SK-N-SH treated with all-trans-retinoic acid at 6 μM for 48 hours (cell line): ENCODE results near the gene PPP1R2.

Experiments used
- ATAC-seq: fragments of 200-7000 bp; cut with Tn5 transposase; 3 replicates; pipeline ENCODE4 v1.9.1; 2020; ENCODE audit warnings: mild to moderate bottlenecking, moderate library complexity
- ARNTL ChIP-seq: fragments of 450-650 bp; formaldehyde crosslinking; IDR thresholded peaks from 2 replicates; pipeline ENCODE4 v1.5.0; 2020; ENCODE audit warnings: low read depth, mild to moderate bottlenecking, moderate library complexity, borderline replicate concordance
- CREB5 ChIP-seq: fragments of 250-450 bp; sonication (Bioruptor Pico); IDR thresholded peaks from 2 replicates; pipeline ENCODE4 v1.5.1; 2020; ENCODE audit warnings: low read depth, mild to moderate bottlenecking, moderate library complexity
- CSDC2 ChIP-seq: fragments of 250-450 bp; sonication (Bioruptor Pico); IDR thresholded peaks from 2 replicates; pipeline ENCODE4 v1.5.0; 2020; ENCODE audit warnings: mild to moderate bottlenecking, moderate library complexity
- ESRRG ChIP-seq: fragments of 250-450 bp; sonication (Bioruptor Pico); IDR thresholded peaks from 2 replicates; pipeline ENCODE4 v1.6.1; 2021; ENCODE audit warnings: mild to moderate bottlenecking
- GLIS3 ChIP-seq: fragments of 250-450 bp; sonication (Bioruptor Pico); IDR thresholded peaks from 2 replicates; pipeline ENCODE4 v1.5.0; 2020; ENCODE audit warnings: mild to moderate bottlenecking, moderate library complexity
- ISL1 ChIP-seq: fragments of 250-450 bp; sonication (Bioruptor Pico); IDR thresholded peaks from 2 replicates; pipeline ENCODE4 v2.1.2; 2022; ENCODE audit warnings: mild to moderate bottlenecking, moderate library complexity
- OSR1 ChIP-seq: fragments of 250-450 bp; sonication (Bioruptor Pico); IDR thresholded peaks from 2 replicates; pipeline ENCODE4 v1.8.0; 2022; ENCODE audit warnings: moderate library complexity, mild to moderate bottlenecking, inconsistent platforms
- POU6F1 ChIP-seq: fragments of 250-450 bp; sonication (Bioruptor Pico); IDR thresholded peaks from 2 replicates; pipeline ENCODE4 v1.8.0; 2021; ENCODE audit warnings: low read depth, mild to moderate bottlenecking, moderate library complexity, borderline replicate concordance
- PPARA ChIP-seq: fragments of 250-450 bp; sonication (Bioruptor Pico); IDR thresholded peaks from 2 replicates; pipeline ENCODE4 v1.5.0; 2020; ENCODE audit warnings: mild to moderate bottlenecking, borderline replicate concordance
- RARB ChIP-seq: fragments of 250-450 bp; sonication (Bioruptor Pico); IDR thresholded peaks from 2 replicates; pipeline ENCODE4 v1.8.0; 2021; ENCODE audit warnings: mild to moderate bottlenecking, moderate library complexity
- SNAI2 ChIP-seq: fragments of 250-450 bp; sonication (Bioruptor Pico); IDR thresholded peaks from 2 replicates; pipeline ENCODE4 v1.5.0; 2020; ENCODE audit warnings: mild to moderate bottlenecking, moderate library complexity
- TCF4 ChIP-seq: fragments of 250-450 bp; sonication (Bioruptor Pico); IDR thresholded peaks from 2 replicates; pipeline ENCODE4 v1.8.0; 2021; ENCODE audit warnings: mild to moderate bottlenecking, moderate library complexity, borderline replicate concordance
- TOX ChIP-seq: fragments of 250-450 bp; sonication (Bioruptor Pico); IDR thresholded peaks from 2 replicates; pipeline ENCODE4 v1.8.0; 2021; ENCODE audit warnings: mild to moderate bottlenecking, moderate library complexity, borderline replicate concordance
- ZC3H10 ChIP-seq: fragments of 250-450 bp; sonication (Bioruptor Pico); IDR thresholded peaks from 2 replicates; pipeline ENCODE4 v1.5.1; 2021; ENCODE audit warnings: mild to moderate bottlenecking, moderate library complexity
- ZFP3 ChIP-seq: fragments of 250-450 bp; sonication (Bioruptor Pico); IDR thresholded peaks from 2 replicates; pipeline ENCODE4 v1.5.0; 2020; ENCODE audit warnings: mild to moderate bottlenecking, moderate library complexity
- ZFP30 ChIP-seq: fragments of 450-650 bp; formaldehyde crosslinking; IDR thresholded peaks from 2 replicates; pipeline ENCODE4 v1.5.0; 2022; ENCODE audit warnings: mild to moderate bottlenecking, moderate library complexity
- ZNF565 ChIP-seq: fragments of 450-650 bp; formaldehyde crosslinking; conservative IDR thresholded peaks from 2 replicates; pipeline ENCODE4 v1.5.0; 2020; ENCODE audit warnings: low read depth, mild to moderate bottlenecking, moderate library complexity
- TF ChIP-seq, protein P1 (sequence below): fragments of 250-450 bp; sonication (Bioruptor Pico); IDR thresholded peaks from 2 replicates; pipeline ENCODE4 v1.8.0; 2020; ENCODE audit warnings: mild to moderate bottlenecking, moderate library complexity, borderline replicate concordance
- TF ChIP-seq, protein P2 (sequence below): fragments of 250-450 bp; sonication (Bioruptor Pico); IDR thresholded peaks from 2 replicates; pipeline ENCODE4 v1.5.1; 2021; ENCODE audit warnings: mild to moderate bottlenecking, moderate library complexity

The PPP1R2 gene

DNA sequence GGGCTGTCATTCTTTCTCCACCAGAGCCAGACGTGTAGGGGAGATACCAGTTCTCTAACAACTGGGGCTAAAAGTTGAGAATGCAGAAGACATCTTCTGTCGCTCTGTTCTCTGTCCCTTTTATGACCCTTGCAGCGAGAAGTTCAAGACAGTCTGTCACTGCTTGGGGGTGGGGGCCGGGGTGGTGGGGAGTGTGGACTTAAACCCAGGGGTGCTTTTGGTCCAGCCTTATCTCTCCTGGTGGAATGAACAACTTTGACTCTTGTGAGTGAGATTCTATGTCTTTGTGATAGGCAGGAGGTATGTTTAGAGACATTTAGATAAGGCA, 41.4 kb upstream of the PPP1R2 start:
- no peak for ATAC-seq
- no peak for TF ChIP-seq CREB5
- TF ChIP-seq SNAI2 (CRISPR knock-in tag): no peak
- TF ChIP-seq TCF4 (CRISPR knock-in tag): no peak
- TF ChIP-seq, all 23 proteins: peak for 0

DNA sequence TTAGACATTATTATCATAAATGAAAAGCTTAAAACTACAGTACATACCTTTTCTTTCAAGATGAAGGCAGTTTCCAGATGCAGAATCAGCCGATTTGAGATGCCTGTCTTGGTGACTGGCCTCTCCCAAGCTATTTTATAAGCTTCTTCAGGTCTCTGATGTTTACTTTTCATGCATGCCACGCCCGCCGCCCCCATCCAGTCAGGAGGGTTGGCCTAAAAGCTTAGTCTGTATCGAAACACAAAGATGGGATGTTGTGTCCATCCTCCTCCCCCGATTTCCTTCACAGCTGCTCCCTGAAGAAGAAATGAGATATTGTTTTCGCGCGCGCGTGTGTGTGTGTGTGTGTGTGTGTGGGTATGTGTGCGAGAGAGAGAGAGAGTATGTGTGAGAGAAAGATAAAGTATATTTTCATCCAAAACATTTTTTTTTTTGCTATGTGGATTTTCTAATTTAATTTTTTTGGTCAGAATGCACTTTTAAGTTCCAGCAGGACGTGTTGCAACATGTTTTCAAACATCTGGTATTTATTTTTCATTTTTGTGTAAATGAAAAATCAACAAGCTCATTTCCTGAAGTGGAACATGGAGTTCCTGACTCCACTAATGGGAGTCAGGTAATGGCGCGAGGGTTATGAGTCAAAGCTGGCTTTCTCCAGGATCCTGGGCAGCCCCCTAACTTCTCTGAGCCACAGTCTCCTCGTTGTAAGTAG, 40.9 kb upstream of the PPP1R2 start, which contains the start of gene APOD:
Gene APOD, minus strand, starts transcription at position 110 of the 712 bp plus-strand sequence. CDS start 4,479 bp downstream, outside the sequence.
- no peak for TF ChIP-seq CSDC2

GRCh38 chr3:195582947-195583346, 39.8 kb upstream of the PPP1R2 start:
- no peak for ATAC-seq
- TF ChIP-seq TOX (no peak), ZNF565 (CRISPR knock-in tag) (no peak), POU6F1 (CRISPR knock-in tag) (no peak), ZC3H10 (no peak), ESRRG (CRISPR knock-in tag) (no peak), SNAI2 (CRISPR knock-in tag) (no peak)
- TF ChIP-seq, protein P1, sequence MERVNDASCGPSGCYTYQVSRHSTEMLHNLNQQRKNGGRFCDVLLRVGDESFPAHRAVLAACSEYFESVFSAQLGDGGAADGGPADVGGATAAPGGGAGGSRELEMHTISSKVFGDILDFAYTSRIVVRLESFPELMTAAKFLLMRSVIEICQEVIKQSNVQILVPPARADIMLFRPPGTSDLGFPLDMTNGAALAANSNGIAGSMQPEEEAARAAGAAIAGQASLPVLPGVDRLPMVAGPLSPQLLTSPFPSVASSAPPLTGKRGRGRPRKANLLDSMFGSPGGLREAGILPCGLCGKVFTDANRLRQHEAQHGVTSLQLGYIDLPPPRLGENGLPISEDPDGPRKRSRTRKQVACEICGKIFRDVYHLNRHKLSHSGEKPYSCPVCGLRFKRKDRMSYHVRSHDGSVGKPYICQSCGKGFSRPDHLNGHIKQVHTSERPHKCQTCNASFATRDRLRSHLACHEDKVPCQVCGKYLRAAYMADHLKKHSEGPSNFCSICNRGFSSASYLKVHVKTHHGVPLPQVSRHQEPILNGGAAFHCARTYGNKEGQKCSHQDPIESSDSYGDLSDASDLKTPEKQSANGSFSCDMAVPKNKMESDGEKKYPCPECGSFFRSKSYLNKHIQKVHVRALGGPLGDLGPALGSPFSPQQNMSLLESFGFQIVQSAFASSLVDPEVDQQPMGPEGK (CRISPR knock-in tag): no peak

More for the DNA sequence above, 40.9 kb upstream of the PPP1R2 start, which contains the start of gene APOD:
- no peak for ATAC-seq

DNA sequence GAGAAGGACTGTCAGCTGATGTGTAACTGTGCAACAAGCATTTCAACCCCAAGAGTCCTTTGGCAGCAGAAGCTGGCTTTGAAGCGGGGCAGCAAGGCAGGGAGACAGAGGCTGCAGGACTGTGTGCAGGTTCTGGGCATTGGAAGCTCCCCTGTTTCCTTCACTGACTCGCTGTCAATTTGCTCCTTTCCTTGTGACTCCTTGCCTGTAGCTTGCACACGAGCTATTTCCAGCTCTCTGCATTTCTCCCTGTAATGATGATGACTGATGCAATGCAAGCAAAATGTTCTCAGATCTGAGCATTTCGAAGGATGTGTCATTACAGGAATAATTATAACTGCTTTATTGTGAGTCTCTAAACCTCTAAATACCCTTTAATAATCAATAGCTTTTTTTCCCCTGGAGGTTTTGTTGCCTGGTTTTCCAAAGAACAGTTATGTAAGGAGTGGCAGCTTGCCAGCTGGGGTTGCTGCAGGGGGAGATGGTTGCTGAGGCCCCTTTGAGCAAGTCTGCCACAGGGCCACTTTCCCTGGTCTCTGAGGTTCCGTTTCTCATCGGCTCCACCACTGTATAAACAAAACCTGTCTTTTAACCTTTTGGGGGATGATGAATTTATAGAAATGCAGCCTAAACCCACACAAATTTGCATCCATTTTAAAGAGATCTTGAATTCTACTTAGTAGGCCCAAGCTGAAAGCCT, 37.8 kb upstream of the PPP1R2 start:
- TF ChIP-seq POU6F1 (CRISPR knock-in tag) (no peak), ISL1 (no peak), PPARA (CRISPR knock-in tag) (no peak), ZNF565 (CRISPR knock-in tag) (no peak), ARNTL (CRISPR knock-in tag) (no peak), ZFP3 (CRISPR knock-in tag) (no peak)
- TF ChIP-seq, protein P2, sequence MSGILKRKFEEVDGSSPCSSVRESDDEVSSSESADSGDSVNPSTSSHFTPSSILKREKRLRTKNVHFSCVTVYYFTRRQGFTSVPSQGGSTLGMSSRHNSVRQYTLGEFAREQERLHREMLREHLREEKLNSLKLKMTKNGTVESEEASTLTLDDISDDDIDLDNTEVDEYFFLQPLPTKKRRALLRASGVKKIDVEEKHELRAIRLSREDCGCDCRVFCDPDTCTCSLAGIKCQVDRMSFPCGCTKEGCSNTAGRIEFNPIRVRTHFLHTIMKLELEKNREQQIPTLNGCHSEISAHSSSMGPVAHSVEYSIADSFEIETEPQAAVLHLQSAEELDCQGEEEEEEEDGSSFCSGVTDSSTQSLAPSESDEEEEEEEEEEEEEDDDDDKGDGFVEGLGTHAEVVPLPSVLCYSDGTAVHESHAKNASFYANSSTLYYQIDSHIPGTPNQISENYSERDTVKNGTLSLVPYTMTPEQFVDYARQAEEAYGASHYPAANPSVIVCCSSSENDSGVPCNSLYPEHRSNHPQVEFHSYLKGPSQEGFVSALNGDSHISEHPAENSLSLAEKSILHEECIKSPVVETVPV: no peak
- ATAC-seq: no peak

GRCh38 chr3:195579281-195579680, 36.2 kb upstream of the PPP1R2 start:
- no peak for ATAC-seq
- TF ChIP-seq ARNTL (CRISPR knock-in tag) (no peak), GLIS3 (CRISPR knock-in tag) (no peak), ISL1 (no peak), PPARA (CRISPR knock-in tag) (no peak), ZNF565 (CRISPR knock-in tag) (no peak), ZFP30 (CRISPR knock-in tag) (no peak), ZFP3 (CRISPR knock-in tag) (no peak), CREB5 (no peak), OSR1 (CRISPR knock-in tag) (no peak), ESRRG (CRISPR knock-in tag) (no peak), ZC3H10 (no peak), CSDC2 (no peak), SNAI2 (CRISPR knock-in tag) (no peak), RARB (no peak)
- TF ChIP-seq, protein P1 (CRISPR knock-in tag): no peak
